ENCODE data around the gene NCF2.
A peak's percentile ranks its signal among the peaks of the same experiment; 100 is the strongest.
"Not testable (repeated sequence)": the region's sequence is repeated elsewhere in the genome, so short reads cannot be mapped to it uniquely, and the experiment has no call there.

The NCF2 gene

DNA sequence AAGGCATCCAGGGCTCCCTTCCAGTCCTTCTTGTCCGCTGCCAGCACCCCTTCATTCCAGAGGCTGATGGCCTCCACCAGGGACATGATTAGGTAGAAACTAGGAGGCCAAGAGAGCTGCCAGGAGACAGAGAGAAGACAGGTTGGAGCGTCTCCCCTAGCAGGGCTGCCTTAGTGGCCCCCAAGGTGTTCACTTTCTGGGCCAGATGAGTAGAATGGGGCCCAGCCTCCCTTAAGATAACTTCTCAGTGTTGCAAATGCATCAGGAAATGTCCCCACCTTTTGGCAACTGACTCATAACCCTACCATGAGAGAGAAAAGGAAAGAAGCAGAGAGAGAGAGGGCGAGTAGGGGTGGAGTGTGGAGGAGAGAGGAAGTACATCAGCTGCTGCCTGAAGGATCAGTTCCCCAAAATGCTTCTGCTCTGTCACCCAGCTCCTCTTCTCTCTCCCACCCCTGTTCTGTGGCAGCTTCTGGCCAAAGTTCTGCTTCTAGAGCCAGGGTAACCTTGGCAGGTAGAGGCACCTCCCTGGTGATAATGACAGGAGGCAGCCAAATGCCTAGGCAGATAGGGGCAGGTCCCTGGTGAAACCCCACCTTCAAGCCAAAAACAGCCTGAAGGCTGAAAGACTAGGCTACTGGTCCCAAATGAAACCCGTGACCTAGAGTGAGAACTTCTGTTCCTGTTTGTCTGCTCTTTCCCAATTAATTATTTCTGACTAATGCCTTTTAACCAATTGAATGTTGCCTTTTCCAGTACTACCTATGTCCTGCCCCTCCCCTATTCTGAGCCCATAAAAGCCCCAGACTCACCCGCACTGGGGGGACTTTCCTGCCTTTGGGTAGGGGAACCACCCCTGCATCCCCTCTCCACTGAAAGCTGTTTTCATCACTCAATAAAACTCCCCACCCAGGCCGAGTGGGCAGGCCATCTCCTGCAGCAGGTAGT, at the start of gene NCF2:
NCF2 (minus strand) TSS at position 216 of the 948 bp plus-strand sequence; CDS start at position 86, 130 bp downstream.
- DNase-seq (ENCODE audit: low read depth in 2 of 2): no peak

DNA sequence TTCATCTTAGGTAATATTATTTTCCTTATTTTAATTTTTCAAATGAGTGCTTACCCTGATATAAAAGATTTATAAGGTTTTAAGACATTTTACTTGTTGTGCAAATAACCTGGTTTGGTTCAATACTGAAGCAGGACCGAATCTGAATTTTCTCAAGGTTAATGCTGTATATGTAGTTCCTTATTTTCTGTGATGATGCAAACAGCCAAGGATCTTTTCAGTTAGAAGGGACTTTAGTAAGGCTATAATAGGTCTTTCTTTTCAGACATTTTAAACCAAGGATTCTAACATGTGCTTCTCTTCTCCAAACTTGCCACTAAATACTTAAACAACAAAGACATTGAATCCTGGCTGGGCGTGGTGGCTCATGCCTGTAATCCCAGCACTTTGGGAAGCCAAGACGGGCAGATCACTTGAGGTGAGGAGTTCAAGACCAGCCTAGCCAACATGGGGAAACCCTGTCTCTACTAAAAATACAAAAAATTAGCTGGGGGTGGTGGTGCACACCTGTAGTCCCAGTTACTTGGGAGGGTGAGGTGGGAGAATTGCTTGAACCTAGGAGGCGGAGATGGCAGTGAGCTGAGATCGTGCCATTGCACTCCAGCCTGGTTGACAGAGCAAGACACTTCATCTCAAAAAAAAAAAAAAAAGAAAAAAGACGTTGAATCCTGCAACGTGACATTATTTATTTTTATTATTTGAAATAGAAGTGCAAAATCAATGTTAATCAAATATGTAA, 48.6 kb upstream of the NCF2 start:
- no peak for DNase-seq (ENCODE audit: low read depth in 2 of 2)

DNA sequence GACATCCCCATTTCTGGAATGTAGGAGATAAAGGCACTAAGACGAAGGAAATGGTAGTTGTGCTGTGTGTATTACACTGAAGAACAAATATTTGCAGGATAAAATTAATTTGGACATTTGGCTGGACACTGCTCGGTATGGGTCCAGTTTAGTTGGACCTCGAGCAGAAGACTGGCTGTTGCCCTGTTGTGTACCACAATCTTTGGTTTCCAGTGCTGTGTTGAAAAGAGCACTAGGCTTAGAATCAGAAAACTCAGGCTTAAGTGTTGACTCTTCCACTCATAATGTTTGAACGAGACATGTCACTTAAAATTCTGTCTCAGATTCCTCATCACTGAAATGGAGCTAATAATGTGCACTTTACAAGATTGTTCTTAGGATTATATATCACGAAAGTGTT, 46.5 kb upstream of the NCF2 start:
- no peak for DNase-seq (ENCODE audit: low read depth in 2 of 2)

GRCh38 chr1:183636334-183636682, 46.0 kb upstream of the NCF2 start:
- DNase-seq (ENCODE audit: low read depth in 2 of 2): no peak

- peak; percentile 90 for DNase-seq (ENCODE audit: low read depth in 2 of 2)
Observed at GRCh38 chr1:183635606-183636333, 45.5 kb upstream of the NCF2 start, which contains the start of gene ARPC5. Gene ARPC5, minus strand, starts transcription at chr1:183635783. Its CDS starts 124 bp downstream, at chr1:183635659.

GRCh38 chr1:183635099-183635605, 44.9 kb upstream of the NCF2 start:
- DNase-seq (ENCODE audit: low read depth in 2 of 2): no peak

- no peak for DNase-seq (ENCODE audit: low read depth in 2 of 2)
Observed at GRCh38 chr1:183634429-183635065, 44.3 kb upstream of the NCF2 start.

DNA sequence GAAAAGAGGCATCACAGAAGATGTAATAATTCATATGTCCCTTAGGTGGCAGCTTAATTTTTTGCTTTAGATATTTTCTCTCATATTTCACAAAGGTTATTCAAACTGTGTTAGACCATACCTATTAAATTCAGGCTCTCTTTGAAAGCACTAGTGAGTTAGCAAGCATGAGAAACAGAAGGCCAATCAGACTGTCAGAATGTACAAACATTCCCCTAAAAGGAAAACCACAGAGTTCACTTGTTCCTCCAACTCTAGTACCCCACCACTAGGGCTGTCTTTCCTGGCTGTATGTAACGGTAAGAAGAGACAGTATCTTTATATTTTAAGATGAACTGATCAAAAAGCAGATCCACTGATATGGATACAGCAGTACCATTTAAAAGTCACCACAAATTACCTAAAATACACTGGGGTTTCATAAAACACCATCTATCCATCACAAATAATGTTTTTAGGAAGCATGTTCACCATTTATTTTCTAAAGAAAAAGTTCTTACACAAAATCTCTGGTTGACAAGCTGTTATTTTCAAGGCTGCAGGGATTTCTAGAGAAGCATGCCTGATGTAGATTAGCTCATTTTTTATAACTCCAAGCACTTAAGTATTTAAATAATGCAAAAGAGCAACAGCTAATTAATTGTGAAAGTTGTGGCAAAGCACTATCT, 43.6 kb upstream of the NCF2 start:
- DNase-seq (ENCODE audit: low read depth in 2 of 2): no peak

- no peak for DNase-seq (ENCODE audit: low read depth in 2 of 2)
Observed at GRCh38 chr1:183632964-183633363, 42.7 kb upstream of the NCF2 start.

- no peak for DNase-seq (ENCODE audit: low read depth in 2 of 2)
Observed at GRCh38 chr1:183632114-183632513, 41.9 kb upstream of the NCF2 start.

DNA sequence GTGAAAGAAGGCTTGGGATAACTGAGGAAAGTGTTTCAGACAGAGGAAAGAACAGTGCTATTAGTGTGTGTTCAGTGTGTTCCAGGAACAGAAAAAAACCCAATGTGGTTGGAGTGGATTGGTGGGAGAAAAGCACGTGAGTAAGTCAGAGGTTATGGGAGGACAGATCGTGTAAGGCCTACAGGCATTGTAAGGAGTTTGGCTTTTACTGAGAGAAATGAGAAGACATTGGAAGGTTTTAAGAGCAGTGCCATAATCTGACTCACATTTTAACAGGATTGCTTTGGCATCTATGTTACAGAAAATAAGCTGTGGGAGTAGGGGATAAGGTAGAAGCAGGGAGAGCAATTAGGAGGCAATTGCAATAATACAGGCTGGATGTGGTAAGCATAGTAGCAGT, 40.5 kb upstream of the NCF2 start:
- no peak for DNase-seq (ENCODE audit: low read depth in 2 of 2)

- no peak for DNase-seq (ENCODE audit: low read depth in 2 of 2)
Observed at GRCh38 chr1:183628537-183628936, 38.3 kb upstream of the NCF2 start.

DNA sequence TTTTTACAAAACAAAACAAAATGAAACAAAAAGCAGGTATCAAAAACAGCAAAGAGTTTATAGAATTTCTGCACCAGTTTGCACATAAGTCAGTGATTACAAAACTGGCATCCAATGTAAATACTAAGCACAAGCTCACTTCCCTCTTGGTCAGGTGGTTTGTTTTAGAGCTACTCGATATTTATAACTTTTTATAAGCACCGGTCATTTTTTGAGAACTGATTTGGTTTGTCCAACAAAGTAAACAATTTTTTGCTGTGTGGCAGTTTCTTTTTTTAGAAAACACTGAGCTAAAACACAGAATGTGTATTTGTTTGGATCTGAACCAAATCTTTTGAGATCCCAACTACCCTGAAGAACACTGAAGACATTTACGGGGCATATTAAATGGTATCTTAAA, 36.0 kb upstream of the NCF2 start:
- not testable (repeated sequence) for DNase-seq (ENCODE audit: low read depth in 2 of 2)

- DNase-seq (ENCODE audit: low read depth in 2 of 2): no peak
Observed at GRCh38 chr1:183622884-183623785, 32.9 kb upstream of the NCF2 start.

GRCh38 chr1:183622013-183622412, 31.8 kb upstream of the NCF2 start:
- DNase-seq (ENCODE audit: low read depth in 2 of 2): no peak

DNA sequence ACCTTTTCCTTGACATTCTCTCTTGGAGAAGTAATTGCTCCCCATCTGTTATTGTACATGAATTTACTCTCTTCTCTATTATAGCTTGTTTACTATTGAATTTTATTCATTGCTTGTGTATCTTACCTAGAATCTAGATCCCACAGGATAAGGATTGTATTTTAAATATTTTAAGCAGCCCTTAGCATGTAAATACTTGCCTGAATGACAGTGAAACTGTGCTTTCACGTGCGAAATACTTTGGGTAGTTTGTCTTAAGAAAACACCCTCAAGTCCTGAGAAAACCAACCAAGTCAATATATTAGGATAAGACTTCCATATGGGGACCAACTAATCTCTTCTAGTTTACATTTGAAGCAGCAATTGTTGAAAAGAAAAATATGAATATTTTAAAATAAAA, 30.1 kb upstream of the NCF2 start:
- DNase-seq (ENCODE audit: low read depth in 2 of 2): no peak

- DNase-seq (ENCODE audit: low read depth in 2 of 2): no peak
Observed at GRCh38 chr1:183619781-183620180, 29.5 kb upstream of the NCF2 start.

- DNase-seq (ENCODE audit: low read depth in 2 of 2): not testable (repeated sequence)
Observed at GRCh38 chr1:183618202-183618601, 27.9 kb upstream of the NCF2 start.

- not testable (repeated sequence) for DNase-seq (ENCODE audit: low read depth in 2 of 2)
Observed at GRCh38 chr1:183612975-183613374, 22.7 kb upstream of the NCF2 start.

GRCh38 chr1:183612407-183612806, 22.1 kb upstream of the NCF2 start:
- no peak for DNase-seq (ENCODE audit: low read depth in 2 of 2)

Data from stimulated activated CD8-positive, alpha-beta memory T cell treated with anti-CD3 and anti-CD28 coated beads, Interleukin-2, amount 100 ng/mL, for 1 hour (primary cell).